Glutamatergic neuron (in vitro differentiated cells): Measurements from ENCODE around the gene NEK11. TPM values are rescaled to one million over a fixed set of nuclear protein-coding genes. Genes with fewer than 3 reads are reported as not detected.

ENCODE experiments used
- DNase-seq: peaks from one replicate; pipeline ENCODE4 v3.0.0; 2022
- H3K27ac Mint-ChIP-seq: one replicate; pipeline ENCODE4 v1.8.0; 2020; ENCODE audit warnings: mild to moderate bottlenecking, mixed read lengths, inconsistent platforms; ENCODE audit not compliant: unreplicated experiment
- H3K27me3 Mint-ChIP-seq: one replicate; pipeline ENCODE4 v1.8.0; 2020; ENCODE audit warnings: mild to moderate bottlenecking, moderate library complexity, mixed read lengths, inconsistent platforms; ENCODE audit not compliant: unreplicated experiment
- H3K36me3 Mint-ChIP-seq: one replicate; pipeline ENCODE4 v1.8.0; 2020; ENCODE audit warnings: mild to moderate bottlenecking, mixed read lengths, inconsistent platforms; ENCODE audit not compliant: unreplicated experiment
- H3K4me1 Mint-ChIP-seq: one replicate; pipeline ENCODE4 v1.8.0; 2020; ENCODE audit warnings: mild to moderate bottlenecking, low read depth, mixed read lengths, inconsistent platforms; ENCODE audit not compliant: unreplicated experiment
- H3K4me3 Mint-ChIP-seq: one replicate; pipeline ENCODE4 v1.8.0; 2020; ENCODE audit warnings: mild to moderate bottlenecking, mixed read lengths, inconsistent platforms; ENCODE audit not compliant: unreplicated experiment
- H3K9me3 Mint-ChIP-seq: one replicate; pipeline ENCODE4 v1.8.0; 2020; ENCODE audit warnings: mild to moderate bottlenecking, moderate library complexity, mixed read lengths, inconsistent platforms; ENCODE audit not compliant: unreplicated experiment
- total RNA-seq: library from RNA; stranded (reverse); fragmentation: NEBNext Ultra II Directional; extraction: Animal tissue kit (Norgen Biotek cat#: 25700); gene quantifications from one replicate; pipeline ENCODE4 v1.2.1, GENCODE V29; 2021; ENCODE audit not compliant: unreplicated experiment
- TF ChIP-seq, protein P1 (sequence below): fragments of 200-600 bp; sonication (generic); IDR thresholded peaks from one replicate; pipeline ENCODE4 v1.5.0; 2021; ENCODE audit not compliant: partially characterized antibody, unreplicated experiment

The NEK11 gene
- total RNA-seq, 1 donor from 2014 or later, result 2.5 TPM

DNA sequence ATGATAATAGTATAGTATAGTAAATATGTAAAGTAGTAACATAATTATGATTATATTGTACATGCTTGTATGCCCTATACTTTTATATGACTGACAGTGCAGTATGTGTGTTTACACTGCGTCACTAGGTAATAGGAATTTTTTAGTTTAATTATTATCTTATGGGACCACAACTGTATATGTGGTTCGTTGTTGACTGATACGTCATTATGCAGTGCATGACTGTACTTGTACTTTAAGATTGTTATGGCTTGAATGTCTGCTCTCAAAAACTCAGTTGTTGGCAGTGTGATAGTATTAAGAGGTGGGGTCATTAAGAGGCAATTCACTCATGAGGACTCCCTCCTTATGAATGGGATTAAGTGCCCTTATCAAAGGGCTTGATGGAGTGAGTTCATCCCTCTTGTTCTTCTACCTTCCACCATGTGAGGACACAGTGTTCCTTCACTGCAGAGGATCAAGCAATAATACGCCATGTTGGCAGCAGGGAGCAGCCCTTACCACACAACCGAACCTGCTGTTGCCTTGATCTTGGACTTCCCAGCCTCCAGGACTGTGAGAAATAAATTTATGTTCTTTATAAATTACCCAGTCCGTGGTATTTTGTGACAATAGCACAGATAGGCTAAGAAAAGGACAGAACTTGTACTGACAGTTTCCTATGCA lies 152.2 kb downstream of the NEK11 start:
- H3K36me3 Mint-ChIP-seq, result peaks cover 9% of the 10 kb centered on the region
- H3K9me3 Mint-ChIP-seq, result no peaks in the 10 kb centered on the region
- DNase-seq, result no peak
- TF ChIP-seq, protein P1, sequence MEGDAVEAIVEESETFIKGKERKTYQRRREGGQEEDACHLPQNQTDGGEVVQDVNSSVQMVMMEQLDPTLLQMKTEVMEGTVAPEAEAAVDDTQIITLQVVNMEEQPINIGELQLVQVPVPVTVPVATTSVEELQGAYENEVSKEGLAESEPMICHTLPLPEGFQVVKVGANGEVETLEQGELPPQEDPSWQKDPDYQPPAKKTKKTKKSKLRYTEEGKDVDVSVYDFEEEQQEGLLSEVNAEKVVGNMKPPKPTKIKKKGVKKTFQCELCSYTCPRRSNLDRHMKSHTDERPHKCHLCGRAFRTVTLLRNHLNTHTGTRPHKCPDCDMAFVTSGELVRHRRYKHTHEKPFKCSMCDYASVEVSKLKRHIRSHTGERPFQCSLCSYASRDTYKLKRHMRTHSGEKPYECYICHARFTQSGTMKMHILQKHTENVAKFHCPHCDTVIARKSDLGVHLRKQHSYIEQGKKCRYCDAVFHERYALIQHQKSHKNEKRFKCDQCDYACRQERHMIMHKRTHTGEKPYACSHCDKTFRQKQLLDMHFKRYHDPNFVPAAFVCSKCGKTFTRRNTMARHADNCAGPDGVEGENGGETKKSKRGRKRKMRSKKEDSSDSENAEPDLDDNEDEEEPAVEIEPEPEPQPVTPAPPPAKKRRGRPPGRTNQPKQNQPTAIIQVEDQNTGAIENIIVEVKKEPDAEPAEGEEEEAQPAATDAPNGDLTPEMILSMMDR, result no peak
- no peak overlapping the region for H3K27ac Mint-ChIP-seq
- H3K4me1 Mint-ChIP-seq, result no peaks in the 10 kb centered on the region
- peaks cover 1% of the 10 kb centered on the region for H3K27me3 Mint-ChIP-seq
- no peak overlapping the region for H3K4me3 Mint-ChIP-seq

DNA sequence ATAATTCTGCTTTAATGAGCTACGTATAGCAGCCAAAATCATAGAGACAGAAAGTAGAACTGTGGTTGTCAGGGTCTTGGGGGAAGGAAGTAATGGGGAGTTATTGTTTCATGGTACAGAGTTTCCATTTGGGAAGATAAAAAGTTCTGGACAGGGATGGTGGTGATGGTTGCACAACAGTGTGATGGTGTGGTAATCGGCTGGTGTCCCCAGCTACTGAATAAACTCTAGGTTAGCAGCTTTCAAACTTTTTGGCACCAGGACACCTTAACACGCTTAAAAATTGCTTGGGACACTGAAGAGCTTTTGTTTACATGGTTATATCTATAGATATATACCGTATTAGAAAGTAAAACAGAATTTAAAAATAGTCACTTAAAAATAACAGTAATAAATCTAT lies 166.0 kb downstream of the NEK11 start:
- TF ChIP-seq, protein P1, result no peak
- no peak overlapping the region for H3K27ac Mint-ChIP-seq
- H3K27me3 Mint-ChIP-seq, result no peaks in the 10 kb centered on the region
- no peaks in the 10 kb centered on the region for H3K4me1 Mint-ChIP-seq
- no peak for DNase-seq
- H3K4me3 Mint-ChIP-seq, result no peak overlapping the region
- H3K9me3 Mint-ChIP-seq, result peaks cover 2% of the 10 kb centered on the region
- H3K36me3 Mint-ChIP-seq, result no peaks in the 10 kb centered on the region

DNA sequence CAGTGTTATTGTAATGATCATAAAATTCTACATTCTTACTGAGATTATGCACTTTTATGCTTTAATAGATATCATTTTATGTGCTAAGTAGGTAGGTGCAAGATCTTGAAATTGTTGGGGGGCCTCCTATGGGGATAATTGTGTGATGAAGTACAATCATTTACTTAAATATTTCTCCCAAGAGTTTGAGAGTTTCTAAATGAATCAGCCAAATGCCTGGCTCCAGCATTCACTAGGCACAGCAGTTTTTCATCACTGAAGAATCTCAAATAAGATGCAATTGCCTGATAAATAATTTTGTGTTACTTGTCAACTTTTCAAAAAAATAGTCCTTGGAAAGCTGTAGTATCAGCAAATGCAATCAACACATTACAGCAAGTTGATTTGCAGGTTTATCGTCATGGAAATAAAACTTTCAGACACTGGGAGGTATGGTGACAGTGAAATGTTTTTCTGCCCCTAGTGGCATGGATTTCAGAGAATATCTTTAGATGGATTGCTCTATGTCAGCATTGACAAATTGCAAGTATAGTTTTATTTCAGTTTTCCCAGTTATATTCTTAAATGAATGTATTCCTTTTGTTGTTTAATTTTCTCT lies 167.1 kb downstream of the NEK11 start:
- Mint-ChIP-seq H3K4me3 (no peak overlapping the region), H3K27ac (no peak overlapping the region), H3K36me3 (no peaks in the 10 kb centered on the region), H3K4me1 (no peaks in the 10 kb centered on the region), H3K9me3 (peaks cover 2% of the 10 kb centered on the region), H3K27me3 (peaks cover 1% of the 10 kb centered on the region)
- no peak for DNase-seq
- TF ChIP-seq, protein P1, result no peak

DNA sequence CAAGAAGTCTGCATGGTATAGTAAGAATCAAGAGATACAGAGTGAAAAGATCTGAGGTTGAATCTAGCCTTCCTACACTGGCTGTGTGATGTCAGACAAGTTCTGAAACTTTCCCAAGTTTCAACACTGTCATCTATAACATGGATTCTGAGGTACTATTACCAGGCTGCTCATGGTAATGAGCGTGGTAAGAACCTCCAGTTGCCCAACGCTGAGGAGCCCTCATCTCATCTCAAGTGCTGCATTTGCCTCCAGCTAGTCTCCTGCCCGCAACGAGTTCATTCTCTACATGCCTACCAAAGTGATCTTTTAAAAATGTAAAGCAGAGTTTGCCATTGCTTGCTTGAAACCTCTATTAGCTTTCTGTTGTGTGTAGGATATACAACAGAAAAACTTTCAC lies 168.1 kb downstream of the NEK11 start:
- Mint-ChIP-seq H3K9me3 (no peaks in the 10 kb centered on the region), H3K27me3 (peaks cover 1% of the 10 kb centered on the region), H3K36me3 (peaks cover 4% of the 10 kb centered on the region), H3K4me1 (no peaks in the 10 kb centered on the region), H3K4me3 (no peak overlapping the region), H3K27ac (no peak overlapping the region)
- DNase-seq, result no peak
- TF ChIP-seq, protein P1, result no peak

DNA sequence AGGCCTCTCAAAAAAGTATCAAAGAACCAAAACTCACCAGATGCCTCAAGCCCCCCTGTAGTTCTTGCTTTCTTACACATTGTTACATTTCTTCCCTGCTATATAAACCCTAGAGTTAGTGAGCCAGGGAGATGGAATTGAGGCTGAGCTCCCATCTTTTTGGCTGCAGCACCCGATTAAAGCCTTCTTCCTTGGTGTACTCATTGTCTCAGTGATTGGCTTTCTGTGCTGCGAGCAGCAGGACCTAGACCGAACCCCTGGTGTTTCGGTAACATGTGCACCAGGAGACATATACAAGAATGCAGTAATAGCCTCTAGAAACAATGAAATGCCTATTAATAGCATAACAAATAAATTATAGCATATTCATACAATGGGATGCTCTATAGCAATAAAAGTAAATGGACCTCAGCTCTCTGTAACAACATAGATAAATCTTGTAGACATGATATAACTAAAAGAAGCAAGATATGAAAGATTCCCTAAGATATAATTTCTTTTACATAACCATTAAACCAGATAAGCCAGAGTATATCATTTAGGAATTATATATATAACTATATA lies 174.0 kb downstream of the NEK11 start:
- peaks cover 1% of the 10 kb centered on the region for H3K27me3 Mint-ChIP-seq
- TF ChIP-seq, protein P1, result no peak
- DNase-seq, result no peak
- peaks cover 11% of the 10 kb centered on the region for H3K36me3 Mint-ChIP-seq
- no peak overlapping the region for H3K4me3 Mint-ChIP-seq
- H3K27ac Mint-ChIP-seq, result no peak overlapping the region
- peaks cover 15% of the 10 kb centered on the region for H3K4me1 Mint-ChIP-seq
- peaks cover 5% of the 10 kb centered on the region for H3K9me3 Mint-ChIP-seq
